K562 (cell line): ENCODE results near the gene SYNCRIP. TPM values are rescaled to one million over a fixed set of nuclear protein-coding genes. Genes with fewer than 3 reads are reported as not detected.
A peak's percentile ranks its signal among the peaks of the same experiment; 100 is the strongest.

ENCODE experiments used
- CHD4 ChIP-seq: fragments of 200-600 bp; sonication (generic); IDR thresholded peaks from 3 replicates; pipeline ENCODE4 v1.6.1; 2012; ENCODE audit warnings: low read depth, mild to moderate bottlenecking, mixed read lengths, low read length, inconsistent platforms; ENCODE audit not compliant: insufficient read depth, insufficient replicate concordance, poor library complexity, severe bottlenecking
- FOXP1 ChIP-seq: sonication (generic); formaldehyde crosslinking; IDR thresholded peaks from 2 replicates; pipeline ENCODE4 v1.8.0; 2022; ENCODE audit warnings: mild to moderate bottlenecking, missing genetic modification reagents
- GATA2 ChIP-seq: sonication (generic); formaldehyde crosslinking; IDR thresholded peaks from 2 replicates; pipeline ENCODE4 v1.4.0; 2020; ENCODE audit warnings: mild to moderate bottlenecking, missing genetic modification reagents
- KLF13 ChIP-seq: fragments of 450-650 bp; IDR thresholded peaks from 2 replicates; pipeline ENCODE4 v1.6.1; 2016; ENCODE audit warnings: missing genetic modification characterization, low read depth, mild to moderate bottlenecking, missing compliant biosample characterization, moderate library complexity, borderline replicate concordance
- MECOM ChIP-seq: fragments of 250-450 bp; sonication (Bioruptor Pico); IDR thresholded peaks from 2 replicates; pipeline ENCODE4 v1.8.0; 2022; ENCODE audit warnings: inconsistent platforms
- MTA2 ChIP-seq: fragments of 450-650 bp; IDR thresholded peaks from 2 replicates; pipeline ENCODE4 v1.6.1; 2016; ENCODE audit warnings: low read depth
- STAT5A ChIP-seq: IDR thresholded peaks from 2 replicates; pipeline ENCODE4 v1.6.1; 2012; ENCODE audit warnings: low read length, inconsistent platforms, borderline replicate concordance
- polyA plus RNA-seq, 8 experiments: library from polyadenylated mRNA; depleted of rRNA in 4 of 8; stranded (reverse) in 5 of 8; unstranded in 3 of 8; fragments of >200 nt; fragmentation: Nextera tagmentation in 2 of 8; fragmentation: Illumina TruSeq in 1 of 8; extraction: Ambion mirVana in 2 of 8; extraction: Trizol in 1 of 8; gene quantifications; 2 replicates each; pipeline versions ENCODE4 v1.2.1 to v1.2.3, GENCODE V29; 2011 to 2014; ENCODE audit warnings: inconsistent platforms in 1 of 8, missing spikeins in 1 of 8
- total RNA-seq, 7 experiments: library from RNA; depleted of rRNA in 6 of 7; stranded (reverse); fragments of >200 nt in 6 of 7; fragmentation: Illumina TruSeq in 2 of 7; extraction: Trizol in 2 of 7; gene quantifications; 2 replicates each; pipeline versions ENCODE4 v1.2.1 to v1.2.3, GENCODE V29; 2011 to 2021; ENCODE audit warnings: low replicate concordance in 1 of 7
- TF ChIP-seq, protein P1 (sequence below): sonication (generic); formaldehyde crosslinking; IDR thresholded peaks from 2 replicates; pipeline ENCODE4 v1.8.0; 2022; ENCODE audit warnings: mild to moderate bottlenecking, missing genetic modification reagents
- TF ChIP-seq, protein P2 (sequence below): fragments of 250-450 bp; sonication (Bioruptor Pico); IDR thresholded peaks from 2 replicates; pipeline ENCODE4 v1.8.0; 2022; ENCODE audit warnings: inconsistent platforms, mild to moderate bottlenecking, moderate library complexity, borderline replicate concordance
- TF ChIP-seq, protein P3 (sequence below): fragments of 450-650 bp; IDR thresholded peaks from 2 replicates; pipeline ENCODE4 v1.6.1; 2016; ENCODE audit warnings: mild to moderate bottlenecking
- TF ChIP-seq, protein P4 (sequence below), 2 experiments: IDR thresholded peaks; 2 replicates each; pipeline ENCODE4 v1.6.1; 2012; ENCODE audit warnings: improper control_type of control experiment in 2 of 2, low read depth in 2 of 2, low read length in 2 of 2, borderline replicate concordance in 1 of 2
- TF ChIP-seq, protein P5 (sequence below): fragments of 450-650 bp; IDR thresholded peaks from 2 replicates; pipeline ENCODE4 v1.6.1; 2016; ENCODE audit warnings: borderline replicate concordance

Gene SYNCRIP
- total and polyA plus RNA-seq, 9 of the 15 experiments (the other 6 are each of a cell fraction or from before 2014, with no cell fraction given) = 46.5 to 295 (median 140) TPM

DNA sequence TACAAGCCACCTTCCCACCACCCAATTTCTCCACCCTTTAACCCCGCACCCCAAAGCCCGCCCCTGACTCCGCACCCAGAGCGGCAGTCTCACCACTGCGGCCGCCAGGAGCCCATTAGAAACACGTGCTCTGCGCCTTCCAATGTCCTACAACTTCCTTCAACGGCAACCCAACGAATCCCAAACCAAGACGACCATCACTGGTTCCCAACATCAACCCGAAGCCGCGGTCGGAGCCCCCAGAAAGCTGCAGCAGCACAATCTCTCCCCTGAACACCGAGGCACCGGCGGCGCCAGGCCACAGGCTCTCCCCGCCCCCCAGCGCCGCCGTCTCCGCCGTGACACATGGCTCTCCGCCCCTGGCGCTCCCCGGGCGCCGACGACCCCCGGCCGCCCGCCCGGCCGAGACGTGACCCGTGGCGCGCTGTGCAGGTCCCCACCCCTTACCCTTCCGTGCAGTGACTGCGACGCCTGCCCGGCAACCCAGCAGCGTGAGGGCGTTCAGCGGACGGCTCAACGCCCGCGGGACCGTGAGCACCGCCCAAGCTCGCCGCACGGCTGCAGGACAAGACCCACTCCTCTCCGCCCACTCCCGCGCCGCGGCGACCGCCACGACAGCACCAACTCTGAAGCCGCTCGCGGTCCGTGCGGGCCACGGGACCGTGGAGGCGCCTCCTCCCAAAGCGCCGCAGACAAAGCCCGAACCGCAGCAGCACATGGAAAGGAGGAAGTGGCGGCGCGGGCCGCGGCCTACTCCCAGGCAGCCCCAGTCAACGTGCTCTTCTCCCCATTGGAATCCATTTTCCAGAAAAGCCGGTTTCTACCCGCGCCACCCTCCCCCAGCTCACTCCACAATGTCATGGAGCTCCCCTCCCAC lies 551 bp downstream of the SYNCRIP start (continued):
- TF ChIP-seq, protein P1, sequence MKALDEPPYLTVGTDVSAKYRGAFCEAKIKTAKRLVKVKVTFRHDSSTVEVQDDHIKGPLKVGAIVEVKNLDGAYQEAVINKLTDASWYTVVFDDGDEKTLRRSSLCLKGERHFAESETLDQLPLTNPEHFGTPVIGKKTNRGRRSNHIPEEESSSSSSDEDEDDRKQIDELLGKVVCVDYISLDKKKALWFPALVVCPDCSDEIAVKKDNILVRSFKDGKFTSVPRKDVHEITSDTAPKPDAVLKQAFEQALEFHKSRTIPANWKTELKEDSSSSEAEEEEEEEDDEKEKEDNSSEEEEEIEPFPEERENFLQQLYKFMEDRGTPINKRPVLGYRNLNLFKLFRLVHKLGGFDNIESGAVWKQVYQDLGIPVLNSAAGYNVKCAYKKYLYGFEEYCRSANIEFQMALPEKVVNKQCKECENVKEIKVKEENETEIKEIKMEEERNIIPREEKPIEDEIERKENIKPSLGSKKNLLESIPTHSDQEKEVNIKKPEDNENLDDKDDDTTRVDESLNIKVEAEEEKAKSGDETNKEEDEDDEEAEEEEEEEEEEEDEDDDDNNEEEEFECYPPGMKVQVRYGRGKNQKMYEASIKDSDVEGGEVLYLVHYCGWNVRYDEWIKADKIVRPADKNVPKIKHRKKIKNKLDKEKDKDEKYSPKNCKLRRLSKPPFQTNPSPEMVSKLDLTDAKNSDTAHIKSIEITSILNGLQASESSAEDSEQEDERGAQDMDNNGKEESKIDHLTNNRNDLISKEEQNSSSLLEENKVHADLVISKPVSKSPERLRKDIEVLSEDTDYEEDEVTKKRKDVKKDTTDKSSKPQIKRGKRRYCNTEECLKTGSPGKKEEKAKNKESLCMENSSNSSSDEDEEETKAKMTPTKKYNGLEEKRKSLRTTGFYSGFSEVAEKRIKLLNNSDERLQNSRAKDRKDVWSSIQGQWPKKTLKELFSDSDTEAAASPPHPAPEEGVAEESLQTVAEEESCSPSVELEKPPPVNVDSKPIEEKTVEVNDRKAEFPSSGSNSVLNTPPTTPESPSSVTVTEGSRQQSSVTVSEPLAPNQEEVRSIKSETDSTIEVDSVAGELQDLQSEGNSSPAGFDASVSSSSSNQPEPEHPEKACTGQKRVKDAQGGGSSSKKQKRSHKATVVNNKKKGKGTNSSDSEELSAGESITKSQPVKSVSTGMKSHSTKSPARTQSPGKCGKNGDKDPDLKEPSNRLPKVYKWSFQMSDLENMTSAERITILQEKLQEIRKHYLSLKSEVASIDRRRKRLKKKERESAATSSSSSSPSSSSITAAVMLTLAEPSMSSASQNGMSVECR (CRISPR knock-in tag) = peak; percentile 33; the same call in 1 of the 2 replicates
- no peak for TF ChIP-seq STAT5A
- TF ChIP-seq, protein P2, sequence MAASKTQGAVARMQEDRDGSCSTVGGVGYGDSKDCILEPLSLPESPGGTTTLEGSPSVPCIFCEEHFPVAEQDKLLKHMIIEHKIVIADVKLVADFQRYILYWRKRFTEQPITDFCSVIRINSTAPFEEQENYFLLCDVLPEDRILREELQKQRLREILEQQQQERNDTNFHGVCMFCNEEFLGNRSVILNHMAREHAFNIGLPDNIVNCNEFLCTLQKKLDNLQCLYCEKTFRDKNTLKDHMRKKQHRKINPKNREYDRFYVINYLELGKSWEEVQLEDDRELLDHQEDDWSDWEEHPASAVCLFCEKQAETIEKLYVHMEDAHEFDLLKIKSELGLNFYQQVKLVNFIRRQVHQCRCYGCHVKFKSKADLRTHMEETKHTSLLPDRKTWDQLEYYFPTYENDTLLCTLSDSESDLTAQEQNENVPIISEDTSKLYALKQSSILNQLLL (CRISPR knock-in tag) = no peak
- 0 out of 2 replicates have a peak, but pooled peaks have one; percentile 42 for TF ChIP-seq MECOM (CRISPR knock-in tag)
- no peak for TF ChIP-seq MTA2
- TF ChIP-seq GATA2 (CRISPR knock-in tag) = no peak
- no peak; the same call in 1 of the 2 replicates for TF ChIP-seq FOXP1 (CRISPR knock-in tag)
- TF ChIP-seq, protein P3, sequence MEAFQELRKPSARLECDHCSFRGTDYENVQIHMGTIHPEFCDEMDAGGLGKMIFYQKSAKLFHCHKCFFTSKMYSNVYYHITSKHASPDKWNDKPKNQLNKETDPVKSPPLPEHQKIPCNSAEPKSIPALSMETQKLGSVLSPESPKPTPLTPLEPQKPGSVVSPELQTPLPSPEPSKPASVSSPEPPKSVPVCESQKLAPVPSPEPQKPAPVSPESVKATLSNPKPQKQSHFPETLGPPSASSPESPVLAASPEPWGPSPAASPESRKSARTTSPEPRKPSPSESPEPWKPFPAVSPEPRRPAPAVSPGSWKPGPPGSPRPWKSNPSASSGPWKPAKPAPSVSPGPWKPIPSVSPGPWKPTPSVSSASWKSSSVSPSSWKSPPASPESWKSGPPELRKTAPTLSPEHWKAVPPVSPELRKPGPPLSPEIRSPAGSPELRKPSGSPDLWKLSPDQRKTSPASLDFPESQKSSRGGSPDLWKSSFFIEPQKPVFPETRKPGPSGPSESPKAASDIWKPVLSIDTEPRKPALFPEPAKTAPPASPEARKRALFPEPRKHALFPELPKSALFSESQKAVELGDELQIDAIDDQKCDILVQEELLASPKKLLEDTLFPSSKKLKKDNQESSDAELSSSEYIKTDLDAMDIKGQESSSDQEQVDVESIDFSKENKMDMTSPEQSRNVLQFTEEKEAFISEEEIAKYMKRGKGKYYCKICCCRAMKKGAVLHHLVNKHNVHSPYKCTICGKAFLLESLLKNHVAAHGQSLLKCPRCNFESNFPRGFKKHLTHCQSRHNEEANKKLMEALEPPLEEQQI = no peak
- TF ChIP-seq KLF13 (tag) = no peak
- TF ChIP-seq, protein P4, sequence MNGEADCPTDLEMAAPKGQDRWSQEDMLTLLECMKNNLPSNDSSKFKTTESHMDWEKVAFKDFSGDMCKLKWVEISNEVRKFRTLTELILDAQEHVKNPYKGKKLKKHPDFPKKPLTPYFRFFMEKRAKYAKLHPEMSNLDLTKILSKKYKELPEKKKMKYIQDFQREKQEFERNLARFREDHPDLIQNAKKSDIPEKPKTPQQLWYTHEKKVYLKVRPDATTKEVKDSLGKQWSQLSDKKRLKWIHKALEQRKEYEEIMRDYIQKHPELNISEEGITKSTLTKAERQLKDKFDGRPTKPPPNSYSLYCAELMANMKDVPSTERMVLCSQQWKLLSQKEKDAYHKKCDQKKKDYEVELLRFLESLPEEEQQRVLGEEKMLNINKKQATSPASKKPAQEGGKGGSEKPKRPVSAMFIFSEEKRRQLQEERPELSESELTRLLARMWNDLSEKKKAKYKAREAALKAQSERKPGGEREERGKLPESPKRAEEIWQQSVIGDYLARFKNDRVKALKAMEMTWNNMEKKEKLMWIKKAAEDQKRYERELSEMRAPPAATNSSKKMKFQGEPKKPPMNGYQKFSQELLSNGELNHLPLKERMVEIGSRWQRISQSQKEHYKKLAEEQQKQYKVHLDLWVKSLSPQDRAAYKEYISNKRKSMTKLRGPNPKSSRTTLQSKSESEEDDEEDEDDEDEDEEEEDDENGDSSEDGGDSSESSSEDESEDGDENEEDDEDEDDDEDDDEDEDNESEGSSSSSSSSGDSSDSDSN (IDR thresholded peaks at IDR 0.05; ENCODE audit: borderline replicate concordance in 1 of 2, low read depth in 2 of 2, low read length in 2 of 2) = no peak; a peak in 1 of 4 replicates
- TF ChIP-seq, protein P5, sequence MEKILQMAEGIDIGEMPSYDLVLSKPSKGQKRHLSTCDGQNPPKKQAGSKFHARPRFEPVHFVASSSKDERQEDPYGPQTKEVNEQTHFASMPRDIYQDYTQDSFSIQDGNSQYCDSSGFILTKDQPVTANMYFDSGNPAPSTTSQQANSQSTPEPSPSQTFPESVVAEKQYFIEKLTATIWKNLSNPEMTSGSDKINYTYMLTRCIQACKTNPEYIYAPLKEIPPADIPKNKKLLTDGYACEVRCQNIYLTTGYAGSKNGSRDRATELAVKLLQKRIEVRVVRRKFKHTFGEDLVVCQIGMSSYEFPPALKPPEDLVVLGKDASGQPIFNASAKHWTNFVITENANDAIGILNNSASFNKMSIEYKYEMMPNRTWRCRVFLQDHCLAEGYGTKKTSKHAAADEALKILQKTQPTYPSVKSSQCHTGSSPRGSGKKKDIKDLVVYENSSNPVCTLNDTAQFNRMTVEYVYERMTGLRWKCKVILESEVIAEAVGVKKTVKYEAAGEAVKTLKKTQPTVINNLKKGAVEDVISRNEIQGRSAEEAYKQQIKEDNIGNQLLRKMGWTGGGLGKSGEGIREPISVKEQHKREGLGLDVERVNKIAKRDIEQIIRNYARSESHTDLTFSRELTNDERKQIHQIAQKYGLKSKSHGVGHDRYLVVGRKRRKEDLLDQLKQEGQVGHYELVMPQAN = peak; percentile 96
- TF ChIP-seq CHD4 = no peak
